HCT116 (cell line): ENCODE results near the gene LRBA. TPM values are rescaled to one million over a fixed set of nuclear protein-coding genes. Genes with fewer than 3 reads are reported as not detected.

Source experiments
- ATAC-seq: fragments of 200-7000 bp; cut with Tn5 transposase; 2 replicates; pipeline ENCODE4 v1.9.1; 2020; ENCODE audit warnings: mild to moderate bottlenecking, moderate library complexity
- BruUV-seq: library from RNA; stranded (reverse); fragments of 400-500 nt; replicated peaks from 2 replicates; lab custom pipeline; 2021; lab: Mats Ljungman, UMichigan
- CTCF ChIA-PET: fragments of 300-600 bp; sonication (Branson Sonifier 250); formaldehyde crosslinking; loops from one replicate; lab custom pipeline; 2021; ENCODE audit warnings: antibody characterized with exemption; lab: Charles Lee
- POLR2A ChIA-PET: fragments of 300-600, 350-600 bp; sonication (Branson Sonifier 250); formaldehyde crosslinking; loops from one replicate; lab custom pipeline; 2021; ENCODE audit warnings: antibody characterized with exemption; lab: Charles Lee
- RAD21 ChIA-PET, 2 experiments: fragments of 300-600 bp; sonication (Branson Sonifier 250); formaldehyde crosslinking; loops; one replicate each; lab custom pipeline; 2023; ENCODE audit warnings: low total read pairs in 2 of 2; ENCODE audit not compliant: uncharacterized antibody in 2 of 2, unreplicated experiment in 2 of 2, low non-redundant PET in 1 of 2; lab: Charles Lee
- DNase-seq: peaks from one replicate; pipeline ENCODE4 v3.0.0-alpha.2; 2010; ENCODE audit warnings: low read depth, low spot score
- H2AFZ ChIP-seq: fragments of 200-600 bp; shearing (Covaris generic), sonication (generic); 2 replicates; pipeline ENCODE4 v1.6.1; 2017; ENCODE audit warnings: low read depth, mixed run types, mixed read lengths, antibody characterized with exemption, low read length; ENCODE audit not compliant: poor library complexity, severe bottlenecking
- H3K27ac ChIP-seq: 2 replicates; pipeline ENCODE4 v1.5.1; 2012; ENCODE audit warnings: low read depth, low read length
- H3K27me3 ChIP-seq: fragments of 200-600 bp; sonication (generic); 2 replicates; pipeline ENCODE4 v1.6.1; 2016; ENCODE audit warnings: mixed run types, low read length, mixed read lengths; ENCODE audit not compliant: insufficient read depth
- H3K36me3 ChIP-seq, 2 experiments: fragments of 200-500 bp in 1 of 2; fragments of 200-600 bp in 1 of 2; sonication (Bioruptor generic) in 1 of 2; sonication (generic) in 1 of 2; 2 replicates each; pipeline versions ENCODE4 v1.5.1 to v1.6.1; 2014 to 2016; ENCODE audit warnings: low read length in 2 of 2, inconsistent platforms in 1 of 2, mixed read lengths in 1 of 2, mixed run types in 1 of 2; ENCODE audit not compliant: insufficient read depth in 2 of 2, control insufficient read depth in 1 of 2
- H3K4me1 ChIP-seq, 2 experiments: fragments of 200-600 bp in 1 of 2; sonication (generic) in 1 of 2; 2 replicates each; pipeline versions ENCODE4 v1.5.1 to v1.6.1; 2012 to 2017; ENCODE audit warnings: low read length in 2 of 2, inconsistent platforms in 1 of 2, mild to moderate bottlenecking in 1 of 2, mixed read lengths in 1 of 2, mixed run types in 1 of 2, moderate library complexity in 1 of 2; ENCODE audit not compliant: insufficient read depth in 2 of 2, control insufficient read depth in 1 of 2
- H3K4me2 ChIP-seq: fragments of 200-600 bp; sonication (generic); 2 replicates; pipeline ENCODE4 v1.6.1; 2017; ENCODE audit warnings: mixed run types, low read length, mixed read lengths
- H3K4me3 ChIP-seq, 2 experiments: fragments of 200-600 bp in 1 of 2; sonication (generic) in 1 of 2; replicated peaks in 1 of 2; 2 replicates each; pipeline ENCODE4 v1.5.1; 2011 to 2016; ENCODE audit warnings: low read length in 2 of 2, control low read depth in 1 of 2, low read depth in 1 of 2, mild to moderate bottlenecking in 1 of 2, mixed read lengths in 1 of 2, mixed run types in 1 of 2
- H3K79me2 ChIP-seq: fragments of 200-600 bp; sonication (generic); 2 replicates; pipeline ENCODE4 v1.6.1; 2017; ENCODE audit warnings: mild to moderate bottlenecking, mixed run types, low read length, moderate library complexity, mixed read lengths; ENCODE audit not compliant: insufficient read depth
- H3K9ac ChIP-seq: fragments of 200-600 bp; sonication (generic); 2 replicates; pipeline ENCODE4 v1.6.1; 2016; ENCODE audit warnings: low read length, mixed read lengths
- H3K9me2 ChIP-seq: fragments of 200-600 bp; sonication (generic), shearing (Covaris generic); 2 replicates; pipeline ENCODE4 v1.6.1; 2017; ENCODE audit warnings: mixed run types, mild to moderate bottlenecking, moderate library complexity; ENCODE audit not compliant: insufficient read depth
- H3K9me3 ChIP-seq, 2 experiments: fragments of 200-500 bp in 1 of 2; fragments of 200-600 bp in 1 of 2; sonication (Bioruptor generic) in 1 of 2; sonication (generic) in 1 of 2; 2 replicates each; pipeline ENCODE4 v1.6.1; 2014 to 2017; ENCODE audit warnings: low read length in 2 of 2, mixed read lengths in 2 of 2, inconsistent platforms in 1 of 2, low read depth in 1 of 2, mild to moderate bottlenecking in 1 of 2, mixed run types in 1 of 2, moderate library complexity in 1 of 2; ENCODE audit not compliant: control insufficient read depth in 1 of 2, insufficient read depth in 1 of 2
- H4K20me1 ChIP-seq: fragments of 200-600 bp; sonication (generic), shearing (Covaris generic); 2 replicates; pipeline ENCODE4 v1.6.1; 2017; ENCODE audit warnings: mixed run types, mild to moderate bottlenecking, moderate library complexity; ENCODE audit not compliant: insufficient read depth
- CBX3 ChIP-seq: IDR thresholded peaks from 2 replicates; pipeline ENCODE4 v1.6.1; 2012; ENCODE audit warnings: low read depth
- CTCF ChIP-seq, 3 experiments: fragments of 200-600 bp in 1 of 3; sonication (generic) in 1 of 3; IDR thresholded peaks in 2 of 3; conservative IDR thresholded peaks in 1 of 3; 2 replicates each; pipeline ENCODE4 v1.5.1; 2012 to 2017; ENCODE audit warnings: low read depth in 2 of 3, low read length in 2 of 3, antibody characterized with exemption in 1 of 3, borderline replicate concordance in 1 of 3, control low read depth in 1 of 3, mild to moderate bottlenecking in 1 of 3, mixed read lengths in 1 of 3, mixed run types in 1 of 3, moderate library complexity in 1 of 3; ENCODE audit not compliant: insufficient read depth in 1 of 3
- EGR1 ChIP-seq: IDR thresholded peaks from 2 replicates; pipeline ENCODE4 v1.6.1; 2012; ENCODE audit warnings: low read depth
- ELF1 ChIP-seq: IDR thresholded peaks from 2 replicates; pipeline ENCODE4 v1.6.1; 2012; ENCODE audit warnings: low read depth, borderline replicate concordance
- EZH2 ChIP-seq: fragments of 200-600 bp; sonication (generic); IDR thresholded peaks from 2 replicates; pipeline ENCODE4 v1.6.1; 2017; ENCODE audit warnings: antibody characterized with exemption, mixed run types
- EZH2phosphoT487 ChIP-seq: fragments of 200-600 bp; IDR thresholded peaks from 2 replicates; pipeline ENCODE4 v1.6.1; 2018; ENCODE audit warnings: antibody characterized with exemption, borderline replicate concordance
- FOSL1 ChIP-seq: IDR thresholded peaks from 2 replicates; pipeline ENCODE4 v1.6.1; 2012; ENCODE audit warnings: low read depth
- JUND ChIP-seq: IDR thresholded peaks from 2 replicates; pipeline ENCODE4 v1.6.1; 2012
- POLR2A ChIP-seq: IDR thresholded peaks from 2 replicates; pipeline ENCODE4 v1.7.0; 2011; ENCODE audit warnings: borderline replicate concordance; ENCODE audit not compliant: insufficient read depth, insufficient read length; ENCODE audit errors: extremely low read depth
- POLR2AphosphoS5 ChIP-seq: IDR thresholded peaks from 2 replicates; pipeline ENCODE4 v1.6.1; 2011; ENCODE audit warnings: mild to moderate bottlenecking, low read depth, low read length, moderate library complexity
- RAD21 ChIP-seq: IDR thresholded peaks from 2 replicates; pipeline ENCODE4 v1.6.1; 2012; ENCODE audit warnings: low read depth, mild to moderate bottlenecking
- YY1 ChIP-seq: IDR thresholded peaks from 2 replicates; pipeline ENCODE4 v1.6.1; 2011; ENCODE audit warnings: low read length, low read depth, moderate library complexity, mild to moderate bottlenecking; ENCODE audit not compliant: insufficient replicate concordance; ENCODE audit errors: extremely low read depth
- ZBTB33 ChIP-seq: IDR thresholded peaks from 2 replicates; pipeline ENCODE4 v1.6.1; 2011; ENCODE audit warnings: mild to moderate bottlenecking, low read length, moderate library complexity; ENCODE audit not compliant: insufficient replicate concordance; ENCODE audit errors: extremely low read depth
- ZNF274 ChIP-seq: fragments of 200-500 bp; sonication (Bioruptor generic); IDR thresholded peaks from 2 replicates; pipeline ENCODE4 v1.6.1; 2014; ENCODE audit warnings: mild to moderate bottlenecking, low read depth, low read length, inconsistent platforms
- intact Hi-C: fragments of 100-400 bp; cut with micrococcal nuclease; formaldehyde crosslinking; loops from 2 replicates; pipeline ENCODE4 v1.10.0; 2022
- total RNA-seq: library from RNA; stranded (reverse); gene quantifications from one replicate; pipeline ENCODE4 v1.2.1, GENCODE V29; 2021; ENCODE audit not compliant: unreplicated experiment
- TF ChIP-seq, protein P1 (sequence below): IDR thresholded peaks from 2 replicates; pipeline ENCODE4 v1.6.1; 2012; ENCODE audit warnings: low read depth

Gene LRBA
- total RNA-seq, 1 experiment from 2014 or later, result 79.8 TPM

GRCh38 chr4:150235317-150235716 lies 779.8 kb downstream of the LRBA start (continued):
- TF ChIP-seq RAD21, result no peak
- no peak for TF ChIP-seq EZH2
- TF ChIP-seq FOSL1, result no peak
- no peak for TF ChIP-seq CTCF (IDR thresholded peaks at IDR 0.05 in 2 of 3, conservative IDR thresholded peaks at IDR 0.05 in 1 of 3; ENCODE audit: borderline replicate concordance in 1 of 3, insufficient read depth in 1 of 3, low read depth in 2 of 3, low read length in 2 of 3)
- TF ChIP-seq CBX3, result no peak

- Histone ChIP-seq H3K4me2 (no peak overlapping the region), H3K79me2 (no peaks in the 10 kb centered on the region), H3K27me3 (no peaks in the 10 kb centered on the region), H3K4me1 (peaks cover 0 to 14% of the 10 kb centered on the region in 2 experiments; a peak in 3 of 4 replicates), H3K36me3 (no peaks in the 10 kb centered on the region), H2AFZ (no peak overlapping the region), H3K9me3 (no peaks in the 10 kb centered on the region), H4K20me1 (no peaks in the 10 kb centered on the region), H3K4me3 (no peak overlapping the region), H3K27ac (no peak overlapping the region), H3K9ac (no peak overlapping the region), H3K9me2 (no peaks in the 10 kb centered on the region)
- no TSS peak for BruUV-seq
- ATAC-seq (no peak), DNase-seq (no peak)
- intact Hi-C loops, result no loop called here
- ChIA-PET POLR2A (no interaction called here), RAD21 (no interaction called here), CTCF (no interaction called here)
- no peak for TF ChIP-seq CTCF (IDR thresholded peaks at IDR 0.05 in 2 of 3, conservative IDR thresholded peaks at IDR 0.05 in 1 of 3; ENCODE audit: borderline replicate concordance in 1 of 3, insufficient read depth in 1 of 3, low read depth in 2 of 3, low read length in 2 of 3)
- no peak for TF ChIP-seq EGR1
- TF ChIP-seq EZH2, result no peak
- no peak for TF ChIP-seq POLR2A
- TF ChIP-seq EZH2phosphoT487, result no peak
- TF ChIP-seq CBX3, result no peak
- no peak for TF ChIP-seq ELF1
- TF ChIP-seq, protein P1, sequence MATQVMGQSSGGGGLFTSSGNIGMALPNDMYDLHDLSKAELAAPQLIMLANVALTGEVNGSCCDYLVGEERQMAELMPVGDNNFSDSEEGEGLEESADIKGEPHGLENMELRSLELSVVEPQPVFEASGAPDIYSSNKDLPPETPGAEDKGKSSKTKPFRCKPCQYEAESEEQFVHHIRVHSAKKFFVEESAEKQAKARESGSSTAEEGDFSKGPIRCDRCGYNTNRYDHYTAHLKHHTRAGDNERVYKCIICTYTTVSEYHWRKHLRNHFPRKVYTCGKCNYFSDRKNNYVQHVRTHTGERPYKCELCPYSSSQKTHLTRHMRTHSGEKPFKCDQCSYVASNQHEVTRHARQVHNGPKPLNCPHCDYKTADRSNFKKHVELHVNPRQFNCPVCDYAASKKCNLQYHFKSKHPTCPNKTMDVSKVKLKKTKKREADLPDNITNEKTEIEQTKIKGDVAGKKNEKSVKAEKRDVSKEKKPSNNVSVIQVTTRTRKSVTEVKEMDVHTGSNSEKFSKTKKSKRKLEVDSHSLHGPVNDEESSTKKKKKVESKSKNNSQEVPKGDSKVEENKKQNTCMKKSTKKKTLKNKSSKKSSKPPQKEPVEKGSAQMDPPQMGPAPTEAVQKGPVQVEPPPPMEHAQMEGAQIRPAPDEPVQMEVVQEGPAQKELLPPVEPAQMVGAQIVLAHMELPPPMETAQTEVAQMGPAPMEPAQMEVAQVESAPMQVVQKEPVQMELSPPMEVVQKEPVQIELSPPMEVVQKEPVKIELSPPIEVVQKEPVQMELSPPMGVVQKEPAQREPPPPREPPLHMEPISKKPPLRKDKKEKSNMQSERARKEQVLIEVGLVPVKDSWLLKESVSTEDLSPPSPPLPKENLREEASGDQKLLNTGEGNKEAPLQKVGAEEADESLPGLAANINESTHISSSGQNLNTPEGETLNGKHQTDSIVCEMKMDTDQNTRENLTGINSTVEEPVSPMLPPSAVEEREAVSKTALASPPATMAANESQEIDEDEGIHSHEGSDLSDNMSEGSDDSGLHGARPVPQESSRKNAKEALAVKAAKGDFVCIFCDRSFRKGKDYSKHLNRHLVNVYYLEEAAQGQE, result no peak
- no peak for TF ChIP-seq JUND
- TF ChIP-seq YY1, result no peak
- no peak for TF ChIP-seq ZBTB33
- no peak for TF ChIP-seq RAD21
- no peak for TF ChIP-seq POLR2AphosphoS5
- no peak for TF ChIP-seq ZNF274
Observed at GRCh38 chr4:150234246-150234645, 780.8 kb downstream of the LRBA start.
